ENCODE measurements around the gene TSPYL4. TPM values are rescaled to one million over a fixed set of nuclear protein-coding genes. Genes with fewer than 3 reads are reported as not detected.

The TSPYL4 gene
- total RNA-seq, 1 experiment from 2014 or later, result 5.4 TPM

DNA sequence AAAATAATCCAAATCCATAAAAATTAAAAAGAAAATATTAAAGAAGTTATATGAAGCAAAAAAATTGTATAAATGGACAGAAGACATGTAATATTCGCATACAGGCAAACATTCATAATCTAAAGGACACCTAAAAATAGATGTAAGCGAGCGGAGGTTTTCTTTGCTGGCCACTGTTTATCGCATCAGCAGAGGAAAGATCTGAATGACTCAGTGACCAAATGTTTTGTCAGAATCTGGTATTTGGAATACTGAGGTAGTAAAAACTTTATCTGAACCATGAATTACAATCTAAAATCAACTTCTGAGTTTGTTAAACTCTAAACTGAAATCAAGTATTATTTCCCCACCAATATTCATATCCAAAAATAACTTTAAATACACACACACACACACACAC, 7.8 kb downstream of the TSPYL4 start:
- Histone ChIP-seq H4K20me1 (ENCODE audit: insufficient read depth) (no peaks in the 10 kb centered on the region), H2AFZ (ENCODE audit: low read depth, low read length, poor library complexity, severe bottlenecking) (no peak overlapping the region), H3K9me3 (ENCODE audit: control insufficient read depth in 1 of 2, insufficient read depth in 1 of 2, low read depth in 1 of 2, low read length in 2 of 2) (no peaks in the 10 kb centered on the region), H3K36me3 (ENCODE audit: control insufficient read depth in 1 of 2, insufficient read depth in 2 of 2, low read length in 2 of 2) (no peaks in the 10 kb centered on the region; a peak in 1 of 4 replicates), H3K4me3 (replicated peaks in 1 of 2; ENCODE audit: low read depth in 1 of 2, low read length in 2 of 2) (no peak overlapping the region), H3K27ac (ENCODE audit: low read depth, low read length) (no peak overlapping the region), H3K4me2 (ENCODE audit: low read length) (no peak overlapping the region), H3K27me3 (ENCODE audit: insufficient read depth, low read length) (no peaks in the 10 kb centered on the region), H3K9me2 (ENCODE audit: insufficient read depth) (no peaks in the 10 kb centered on the region), H3K9ac (ENCODE audit: low read length) (no peak overlapping the region), H3K79me2 (ENCODE audit: insufficient read depth, low read length) (no peaks in the 10 kb centered on the region), H3K4me1 (ENCODE audit: control insufficient read depth in 1 of 2, insufficient read depth in 2 of 2, low read length in 2 of 2) (no peaks in the 10 kb centered on the region)
- no TSS peak for BruUV-seq (replicated peaks)
- ChIA-PET POLR2A (no interaction called here), RAD21 (ENCODE audit: low non-redundant PET in 1 of 2, low total read pairs in 2 of 2, uncharacterized antibody in 2 of 2, unreplicated experiment in 2 of 2) (no interaction called here), CTCF (no interaction called here)
- DNase-seq (ENCODE audit: low read depth, low spot score) (no peak), ATAC-seq (no peak)
- intact Hi-C loops (cut with micrococcal nuclease), result no loop called here
- TF ChIP-seq ZFX (IDR thresholded peaks at IDR 0.05), result no peak
- TF ChIP-seq POLR2A (IDR thresholded peaks at IDR 0.05; ENCODE audit: borderline replicate concordance, extremely low read depth, insufficient read depth, insufficient read length), result no peak
- TF ChIP-seq YY1 (IDR thresholded peaks at IDR 0.05; ENCODE audit: extremely low read depth, insufficient replicate concordance, low read depth, low read length), result no peak
- TF ChIP-seq EZH2 (IDR thresholded peaks at IDR 0.05), result no peak
- no peak for TF ChIP-seq FOSL1 (IDR thresholded peaks at IDR 0.05; ENCODE audit: low read depth)
- TF ChIP-seq SP1 (IDR thresholded peaks at IDR 0.05; ENCODE audit: low read depth), result no peak
- TF ChIP-seq RAD21 (IDR thresholded peaks at IDR 0.05; ENCODE audit: low read depth), result no peak
- no peak for TF ChIP-seq EZH2phosphoT487 (IDR thresholded peaks at IDR 0.05; ENCODE audit: borderline replicate concordance)
- TF ChIP-seq CBX3 (IDR thresholded peaks at IDR 0.05; ENCODE audit: low read depth), result no peak
- no peak for TF ChIP-seq TCF7L2 (IDR thresholded peaks at IDR 0.05; ENCODE audit: borderline replicate concordance, extremely low read depth, insufficient read depth, insufficient read length)
- TF ChIP-seq POLR2AphosphoS5 (IDR thresholded peaks at IDR 0.05; ENCODE audit: low read depth, low read length), result no peak
- TF ChIP-seq, protein P1, sequence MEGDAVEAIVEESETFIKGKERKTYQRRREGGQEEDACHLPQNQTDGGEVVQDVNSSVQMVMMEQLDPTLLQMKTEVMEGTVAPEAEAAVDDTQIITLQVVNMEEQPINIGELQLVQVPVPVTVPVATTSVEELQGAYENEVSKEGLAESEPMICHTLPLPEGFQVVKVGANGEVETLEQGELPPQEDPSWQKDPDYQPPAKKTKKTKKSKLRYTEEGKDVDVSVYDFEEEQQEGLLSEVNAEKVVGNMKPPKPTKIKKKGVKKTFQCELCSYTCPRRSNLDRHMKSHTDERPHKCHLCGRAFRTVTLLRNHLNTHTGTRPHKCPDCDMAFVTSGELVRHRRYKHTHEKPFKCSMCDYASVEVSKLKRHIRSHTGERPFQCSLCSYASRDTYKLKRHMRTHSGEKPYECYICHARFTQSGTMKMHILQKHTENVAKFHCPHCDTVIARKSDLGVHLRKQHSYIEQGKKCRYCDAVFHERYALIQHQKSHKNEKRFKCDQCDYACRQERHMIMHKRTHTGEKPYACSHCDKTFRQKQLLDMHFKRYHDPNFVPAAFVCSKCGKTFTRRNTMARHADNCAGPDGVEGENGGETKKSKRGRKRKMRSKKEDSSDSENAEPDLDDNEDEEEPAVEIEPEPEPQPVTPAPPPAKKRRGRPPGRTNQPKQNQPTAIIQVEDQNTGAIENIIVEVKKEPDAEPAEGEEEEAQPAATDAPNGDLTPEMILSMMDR (IDR thresholded peaks at IDR 0.05 in 2 of 3, conservative IDR thresholded peaks at IDR 0.05 in 1 of 3; ENCODE audit: borderline replicate concordance in 1 of 3, insufficient read depth in 1 of 3, low read depth in 2 of 3, low read length in 2 of 3), result no peak
- TF ChIP-seq ELF1 (IDR thresholded peaks at IDR 0.05; ENCODE audit: borderline replicate concordance, low read depth), result no peak
- TF ChIP-seq ATF3 (IDR thresholded peaks at IDR 0.05), result no peak

All from HCT116 (cell line).